AG10803 (cell line): ENCODE results near the gene OR5A1.
A peak's percentile ranks its signal among the peaks of the same experiment; 100 is the strongest.
"Not testable (repeated sequence)": the region's sequence is repeated elsewhere in the genome, so short reads cannot be mapped to it uniquely, and the experiment has no call there.

ENCODE experiments used
- DNase-seq: peaks from one replicate; pipeline ENCODE4 v3.0.0; 2010; ENCODE audit warnings: low read depth
- H3K4me3 ChIP-seq: 2 replicates; pipeline ENCODE4 v1.5.1; 2011; ENCODE audit warnings: mild to moderate bottlenecking, low read length, control low read depth
- CTCF ChIP-seq: conservative IDR thresholded peaks from 2 replicates; pipeline ENCODE4 v1.5.1; 2011; ENCODE audit warnings: mild to moderate bottlenecking, low read length, control low read depth, inconsistent platforms

OR5A1 gene

GRCh38 chr11:59429924-59430516 lies 6.2 kb upstream of the OR5A1 start:
- no peak overlapping the region for H3K4me3 ChIP-seq
- DNase-seq: peak; percentile 36
- TF ChIP-seq CTCF: peak; percentile 75

GRCh38 chr11:59437770-59438169 lies 1.5 kb downstream of the OR5A1 start:
- no peak for DNase-seq
- H3K4me3 ChIP-seq: no peak overlapping the region
- no peak for TF ChIP-seq CTCF

GRCh38 chr11:59445624-59446023 lies 9.4 kb downstream of the OR5A1 start:
- H3K4me3 ChIP-seq, DNase-seq: not testable (repeated sequence)

GRCh38 chr11:59448484-59448883 lies 12.2 kb downstream of the OR5A1 start:
- no peak for TF ChIP-seq CTCF
- H3K4me3 ChIP-seq: no peak overlapping the region
- no peak for DNase-seq

- no peak within 1 kb of the TSS for H3K4me3 ChIP-seq
- no peak for TF ChIP-seq CTCF
- no peak for DNase-seq
Measured at GRCh38 chr11:59456661-59457060, 20.4 kb downstream of the OR5A1 start, which contains the start of gene OR4D6. Gene OR4D6, plus strand, starts transcription at chr11:59456961. Its CDS starts 0 bp downstream, at chr11:59456961.

GRCh38 chr11:59459916-59460315 lies 23.6 kb downstream of the OR5A1 start:
- DNase-seq: no peak
- no peak overlapping the region for H3K4me3 ChIP-seq
- no peak for TF ChIP-seq CTCF

GRCh38 chr11:59463190-59463641 lies 26.9 kb downstream of the OR5A1 start:
- no peak overlapping the region for H3K4me3 ChIP-seq
- 0 out of 2 replicates have a peak, but pooled peaks have one; percentile 10 for TF ChIP-seq CTCF
- peak; percentile 10 for DNase-seq
